A673 (cell line): ENCODE data around the gene AQP6.

Source experiments
- CTCF ChIP-seq: fragments of 300-800, 200-600 bp; sonication (generic); conservative IDR thresholded peaks from 2 replicates; pipeline ENCODE4 v1.5.1; 2017; ENCODE audit warnings: low read depth, mild to moderate bottlenecking, antibody characterized with exemption, low read length, moderate library complexity, mixed read lengths
- EZH2 ChIP-seq: fragments of 200-600 bp; sonication (generic); IDR thresholded peaks from 2 replicates; pipeline ENCODE4 v1.6.1; 2017; ENCODE audit warnings: borderline replicate concordance, low read depth, mild to moderate bottlenecking, mixed read lengths, antibody characterized with exemption, low read length; ENCODE audit not compliant: poor library complexity, severe bottlenecking

- TF ChIP-seq CTCF (no peak), EZH2 (no peak)
Measured at GRCh38 chr12:49974231-49974675, 1.5 kb downstream of the AQP6 start.
